PC-9 (cell line): ENCODE measurements around the gene SLC7A5. TPM values are rescaled to one million over a fixed set of nuclear protein-coding genes. Genes with fewer than 3 reads are reported as not detected.

ENCODE experiments used
- BruUV-seq: library from RNA; stranded (reverse); fragments of 400-500 nt; replicated peaks from 2 replicates; lab custom pipeline; 2021; lab: Mats Ljungman, UMichigan
- CTCF ChIA-PET: fragments of 300-600 bp; sonication (Branson Sonifier 250); formaldehyde crosslinking; loops from one replicate; lab custom pipeline; 2022; ENCODE audit warnings: antibody characterized with exemption; lab: Charles Lee
- POLR2A ChIA-PET: fragments of 300-600 bp; sonication (Branson Sonifier 250); formaldehyde crosslinking; loops from one replicate; lab custom pipeline; 2022; ENCODE audit warnings: antibody characterized with exemption; ENCODE audit not compliant: unreplicated experiment; lab: Charles Lee
- DNase-seq, 2 experiments: peaks; one replicate each; pipeline versions ENCODE4 v3.0.0 to v3.0.0-alpha.2; 2015 to 2022; ENCODE audit warnings: mixed read lengths in 1 of 2
- H2AFZ ChIP-seq: fragments of 200-600 bp; sonication (generic); 2 replicates; pipeline ENCODE4 v1.8.1; 2017; ENCODE audit warnings: antibody characterized with exemption
- H3F3A ChIP-seq: fragments of 200-600 bp; sonication (generic); 2 replicates; pipeline ENCODE4 v1.8.1; 2017; ENCODE audit warnings: antibody characterized with exemption, mild to moderate bottlenecking, low read depth; ENCODE audit not compliant: insufficient read depth
- H3K27ac ChIP-seq: fragments of 200-600 bp; sonication (generic); 2 replicates; pipeline ENCODE4 v1.6.1; 2016; ENCODE audit warnings: mixed run types
- H3K27me3 ChIP-seq: fragments of 200-600 bp; sonication (generic); 2 replicates; pipeline ENCODE4 v1.6.1; 2016; ENCODE audit warnings: low read depth, mixed run types; ENCODE audit not compliant: insufficient read depth
- H3K36me3 ChIP-seq: fragments of 200-600 bp; sonication (generic); 2 replicates; pipeline ENCODE4 v1.6.1; 2016; ENCODE audit warnings: low read depth, mixed run types
- H3K4me1 ChIP-seq: fragments of 200-600 bp; sonication (generic); replicated peaks from 2 replicates; pipeline ENCODE4 v1.6.1; 2016; ENCODE audit warnings: mixed run types; ENCODE audit not compliant: insufficient read depth
- H3K4me2 ChIP-seq: fragments of 200-600 bp; sonication (generic); 2 replicates; pipeline ENCODE4 v1.6.1; 2017; ENCODE audit warnings: mixed run types
- H3K4me3 ChIP-seq: fragments of 200-600 bp; sonication (generic); 2 replicates; pipeline ENCODE4 v1.6.1; 2016; ENCODE audit warnings: mixed run types
- H3K79me2 ChIP-seq: fragments of 200-600 bp; sonication (generic); 2 replicates; pipeline ENCODE4 v1.6.1; 2017; ENCODE audit warnings: low read depth, mixed run types
- H3K9me2 ChIP-seq: fragments of 200-600 bp; sonication (generic); 2 replicates; pipeline ENCODE4 v1.8.1; 2017; ENCODE audit warnings: mild to moderate bottlenecking; ENCODE audit not compliant: insufficient read depth
- H3K9me3 ChIP-seq: fragments of 200-600 bp; sonication (generic); 2 replicates; pipeline ENCODE4 v1.8.1; 2016; ENCODE audit warnings: low read depth; ENCODE audit not compliant: insufficient read depth
- H4K20me1 ChIP-seq: fragments of 200-600 bp; sonication (generic); 2 replicates; pipeline ENCODE4 v1.8.1; 2017; ENCODE audit not compliant: insufficient read depth
- EZH2 ChIP-seq: fragments of 200-600 bp; sonication (generic); IDR thresholded peaks from 2 replicates; pipeline ENCODE4 v1.8.0; 2017; ENCODE audit warnings: antibody characterized with exemption, low read depth
- intact Hi-C: fragments of 100-400 bp; cut with micrococcal nuclease; formaldehyde crosslinking; loops from one replicate; pipeline ENCODE4 v1.10.0; 2022; ENCODE audit not compliant: unreplicated experiment
- total RNA-seq: library from RNA; stranded (reverse); gene quantifications from 2 replicates; pipeline ENCODE4 v1.2.3, GENCODE V29; 2021
- TF ChIP-seq, protein P1 (sequence below): fragments of 200-600 bp; sonication (generic); conservative IDR thresholded peaks from 2 replicates; pipeline ENCODE4 v1.6.1; 2017; ENCODE audit warnings: mixed run types, antibody characterized with exemption, mild to moderate bottlenecking, moderate library complexity

The SLC7A5 gene
- total RNA-seq, 1 experiment from 2014 or later = 496 TPM

DNA sequence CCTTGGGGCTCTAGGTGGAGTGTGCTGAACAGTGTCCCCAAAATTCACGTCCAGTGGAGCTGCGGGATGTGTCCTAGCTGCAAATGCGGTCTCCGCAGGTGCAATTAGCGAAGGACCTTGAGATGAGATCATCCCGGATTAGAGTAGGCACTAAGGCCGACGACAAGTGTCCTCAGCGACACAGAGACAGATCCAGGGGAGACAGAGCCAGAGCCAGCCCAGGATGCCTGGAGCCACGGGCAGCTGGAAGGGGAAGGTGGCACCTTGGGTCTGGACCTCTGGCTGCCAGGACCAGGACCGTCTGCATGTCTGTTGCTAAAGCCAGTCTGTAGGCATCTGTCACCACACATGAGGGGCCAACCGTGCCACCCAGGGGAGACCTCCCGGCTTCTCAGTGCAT, 24.5 kb downstream of the SLC7A5 start:
- H3K9me2 ChIP-seq = no peaks in the 10 kb centered on the region
- H2AFZ ChIP-seq = no peak overlapping the region
- no peak overlapping the region for H3K4me3 ChIP-seq
- ChIA-PET POLR2A (no interaction called here), CTCF (no interaction called here)
- H4K20me1 ChIP-seq = peaks cover 92% of the 10 kb centered on the region
- H3F3A ChIP-seq = no peaks in the 10 kb centered on the region; the same call in 1 of the 2 replicates
- H3K27ac ChIP-seq = no peak overlapping the region
- no peaks in the 10 kb centered on the region for H3K4me1 ChIP-seq
- H3K79me2 ChIP-seq = peaks cover 72% of the 10 kb centered on the region
- intact Hi-C loops = no loop called here
- no peaks in the 10 kb centered on the region for H3K9me3 ChIP-seq
- H3K4me2 ChIP-seq = no peak overlapping the region
- TF ChIP-seq, protein P1, sequence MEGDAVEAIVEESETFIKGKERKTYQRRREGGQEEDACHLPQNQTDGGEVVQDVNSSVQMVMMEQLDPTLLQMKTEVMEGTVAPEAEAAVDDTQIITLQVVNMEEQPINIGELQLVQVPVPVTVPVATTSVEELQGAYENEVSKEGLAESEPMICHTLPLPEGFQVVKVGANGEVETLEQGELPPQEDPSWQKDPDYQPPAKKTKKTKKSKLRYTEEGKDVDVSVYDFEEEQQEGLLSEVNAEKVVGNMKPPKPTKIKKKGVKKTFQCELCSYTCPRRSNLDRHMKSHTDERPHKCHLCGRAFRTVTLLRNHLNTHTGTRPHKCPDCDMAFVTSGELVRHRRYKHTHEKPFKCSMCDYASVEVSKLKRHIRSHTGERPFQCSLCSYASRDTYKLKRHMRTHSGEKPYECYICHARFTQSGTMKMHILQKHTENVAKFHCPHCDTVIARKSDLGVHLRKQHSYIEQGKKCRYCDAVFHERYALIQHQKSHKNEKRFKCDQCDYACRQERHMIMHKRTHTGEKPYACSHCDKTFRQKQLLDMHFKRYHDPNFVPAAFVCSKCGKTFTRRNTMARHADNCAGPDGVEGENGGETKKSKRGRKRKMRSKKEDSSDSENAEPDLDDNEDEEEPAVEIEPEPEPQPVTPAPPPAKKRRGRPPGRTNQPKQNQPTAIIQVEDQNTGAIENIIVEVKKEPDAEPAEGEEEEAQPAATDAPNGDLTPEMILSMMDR = no peak
- no peak for TF ChIP-seq EZH2
- H3K27me3 ChIP-seq = no peaks in the 10 kb centered on the region
- BruUV-seq = no TSS peak
- peaks cover 26% of the 10 kb centered on the region for H3K36me3 ChIP-seq
- no peak for DNase-seq

DNA sequence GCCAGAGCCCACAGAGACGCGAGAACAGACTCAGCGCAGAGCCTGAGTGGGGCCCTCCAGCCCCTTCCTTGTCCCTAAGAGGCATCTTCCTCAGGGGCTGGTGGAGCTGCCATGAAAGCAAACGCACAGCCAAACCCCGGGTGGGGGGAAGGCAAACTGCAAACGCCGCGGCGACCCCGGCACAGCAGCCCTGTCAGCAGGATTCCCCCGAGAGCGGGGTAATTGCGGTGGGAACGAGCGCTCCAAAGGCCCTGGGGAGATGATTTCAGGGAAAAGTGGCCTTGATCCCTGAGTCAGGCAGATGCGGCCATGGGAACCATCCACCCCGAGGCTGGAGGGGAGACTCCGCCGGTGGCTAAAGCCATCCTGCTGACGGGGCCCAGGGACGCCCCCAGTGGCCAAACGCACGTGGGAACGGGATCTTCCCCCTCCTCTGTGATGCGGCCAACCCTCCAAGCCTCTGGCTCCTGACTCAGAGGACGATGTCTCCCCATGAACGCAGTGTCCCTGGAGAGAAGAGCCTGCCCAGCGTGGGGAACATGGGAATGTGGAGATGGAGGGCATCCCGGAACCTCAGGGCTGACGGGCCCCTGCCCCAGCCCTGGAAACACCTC, 25.1 kb downstream of the SLC7A5 start:
- POLR2A ChIA-PET = no interaction called here
- Histone ChIP-seq H3K9me3 (no peaks in the 10 kb centered on the region), H3K4me2 (no peak overlapping the region), H3K4me1 (no peaks in the 10 kb centered on the region), H3K27me3 (no peaks in the 10 kb centered on the region), H3K79me2 (peaks cover 67% of the 10 kb centered on the region), H3K9me2 (no peaks in the 10 kb centered on the region), H3K27ac (no peak overlapping the region), H3K36me3 (peaks cover 20% of the 10 kb centered on the region), H3F3A (no peaks in the 10 kb centered on the region; the same call in 1 of the 2 replicates), H3K4me3 (no peak overlapping the region), H4K20me1 (peaks cover 92% of the 10 kb centered on the region), H2AFZ (no peak overlapping the region)
- CTCF ChIA-PET = no interaction called here
- TF ChIP-seq, protein P1 = no peak
- no peak for TF ChIP-seq EZH2
- intact Hi-C loops = no loop called here
- DNase-seq = no peak
- no TSS peak for BruUV-seq

DNA sequence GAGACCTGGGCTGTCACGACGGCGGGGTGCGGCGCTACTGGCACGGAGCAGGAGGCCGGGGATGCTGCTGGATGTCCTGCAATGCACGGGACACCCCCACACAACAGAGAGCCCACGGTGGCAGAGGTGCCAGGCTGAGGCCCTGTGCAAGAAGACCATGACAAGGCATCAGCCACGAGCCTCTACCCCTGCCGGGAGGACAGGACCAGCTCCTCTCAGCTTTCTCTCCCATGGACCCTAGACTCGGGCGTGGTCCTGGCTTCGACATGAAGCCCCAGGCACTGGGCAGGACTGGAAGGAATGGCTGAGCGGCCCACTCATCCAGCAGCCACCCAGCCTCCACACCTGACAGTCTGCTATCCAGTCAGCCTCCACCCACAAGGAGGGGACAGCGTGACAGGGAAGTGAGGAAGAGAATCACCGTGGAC, 25.6 kb downstream of the SLC7A5 start:
- BruUV-seq = no TSS peak
- DNase-seq = no peak
- H3K9me3 ChIP-seq = no peaks in the 10 kb centered on the region
- H3K27ac ChIP-seq = no peak overlapping the region
- H3K4me1 ChIP-seq = no peaks in the 10 kb centered on the region
- no peaks in the 10 kb centered on the region; the same call in 1 of the 2 replicates for H3F3A ChIP-seq
- no peaks in the 10 kb centered on the region for H3K9me2 ChIP-seq
- no peaks in the 10 kb centered on the region for H3K27me3 ChIP-seq
- H3K79me2 ChIP-seq = peaks cover 61% of the 10 kb centered on the region
- no peak overlapping the region for H3K4me3 ChIP-seq
- no peak overlapping the region for H2AFZ ChIP-seq
- CTCF ChIA-PET = no interaction called here
- intact Hi-C loops = no loop called here
- peaks cover 92% of the 10 kb centered on the region for H4K20me1 ChIP-seq
- H3K36me3 ChIP-seq = peaks cover 20% of the 10 kb centered on the region
- POLR2A ChIA-PET = no interaction called here
- H3K4me2 ChIP-seq = no peak overlapping the region
- TF ChIP-seq EZH2 = no peak
- TF ChIP-seq, protein P1 = no peak
